ENCODE results near the gene GNG2. TPM values are rescaled to one million over a fixed set of nuclear protein-coding genes. Genes with fewer than 3 reads are reported as not detected.

Gene GNG2
- total RNA-seq, 4 donors from 2014 or later, result 3.6 to 8.1 (median 7.2) TPM

DNA sequence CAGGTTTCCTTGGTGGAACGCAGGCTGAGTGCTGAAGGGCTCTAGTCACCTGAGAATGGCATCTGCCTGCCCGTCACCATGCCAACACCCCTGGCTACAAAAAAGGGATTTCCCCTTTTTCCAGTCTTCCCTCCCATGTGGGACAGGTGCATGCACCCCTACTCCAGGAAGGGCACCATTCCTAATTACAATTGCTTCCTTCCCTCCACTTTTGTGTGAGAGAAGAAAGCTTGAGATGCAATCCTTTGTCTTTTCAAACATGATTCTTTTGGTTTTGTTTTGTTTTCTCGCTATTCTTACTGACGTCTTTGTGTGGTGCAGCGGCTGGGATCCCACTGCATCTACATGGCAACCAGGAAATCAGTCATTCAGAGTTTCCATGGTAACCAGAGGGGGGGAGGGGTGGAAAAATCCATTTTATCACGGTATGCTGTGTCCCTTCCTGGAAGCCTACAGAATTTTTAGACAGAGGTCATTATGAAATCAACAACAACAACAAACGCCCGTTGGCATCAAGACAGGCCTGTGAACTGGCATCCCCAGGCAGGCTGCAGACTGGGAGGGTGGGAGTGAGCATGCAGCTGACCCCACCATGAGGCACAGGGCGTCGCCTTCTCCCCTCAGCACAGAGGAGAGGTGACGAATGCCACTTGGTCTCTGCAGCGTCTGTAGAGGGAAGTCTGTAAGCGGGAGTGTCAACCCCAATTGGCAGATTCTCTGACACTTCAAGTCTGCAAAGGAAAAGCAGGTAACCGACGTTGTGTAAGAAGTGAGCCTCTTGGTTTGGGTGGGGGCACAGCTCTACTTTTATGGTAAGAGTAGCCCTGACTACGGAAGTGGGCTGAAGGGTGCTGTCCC, 13.6 kb upstream of the GNG2 start:
- peak in 1 of 2 donors; percentile 66 for DNase-seq (ENCODE audit: low spot score in 2 of 2)
- H3K4me1 ChIP-seq, result no peaks in the 10 kb centered on the region
- H3K27me3 ChIP-seq, result no peaks in the 10 kb centered on the region
- peak overlapping the region; percentile 17 for H3K4me3 ChIP-seq
- no peaks in the 10 kb centered on the region for H3K36me3 ChIP-seq
- 28% methylated on average over 16 of the region's 16 CpGs for WGBS
- no peaks in the 10 kb centered on the region for H3K9me3 ChIP-seq
- TF ChIP-seq POLR2A (IDR thresholded peaks at IDR 0.05) (peak in 1 of 2 donors; percentile 17), EP300 (IDR thresholded peaks at IDR 0.05) (no peak)
- peak overlapping the region; percentile 79 for H3K27ac ChIP-seq

DNA sequence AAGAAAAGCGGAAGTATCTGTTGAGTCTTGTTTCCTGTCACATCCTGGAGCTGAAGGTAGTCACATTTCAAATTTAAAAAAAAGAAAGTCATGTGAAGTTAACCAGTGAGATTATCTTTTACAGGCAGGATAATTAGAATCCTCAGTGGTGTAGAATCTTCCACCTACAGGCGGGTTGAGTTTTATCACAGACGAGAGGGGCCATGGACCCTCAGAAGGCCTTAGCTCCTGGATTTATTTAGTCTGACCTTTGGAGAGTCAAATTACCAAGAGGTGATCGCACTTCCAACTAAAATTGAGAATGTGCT, 13.0 kb upstream of the GNG2 start:
- 79% methylated on average over 4 of the region's 4 CpGs for WGBS
- H3K27me3 ChIP-seq, result no peaks in the 10 kb centered on the region
- H3K36me3 ChIP-seq, result no peaks in the 10 kb centered on the region
- no peak overlapping the region for H3K4me3 ChIP-seq
- peak overlapping the region; percentile 79 for H3K27ac ChIP-seq
- no peak for DNase-seq (ENCODE audit: low spot score in 2 of 2)
- H3K4me1 ChIP-seq, result no peaks in the 10 kb centered on the region
- H3K9me3 ChIP-seq, result no peaks in the 10 kb centered on the region
- TF ChIP-seq, protein P1, sequence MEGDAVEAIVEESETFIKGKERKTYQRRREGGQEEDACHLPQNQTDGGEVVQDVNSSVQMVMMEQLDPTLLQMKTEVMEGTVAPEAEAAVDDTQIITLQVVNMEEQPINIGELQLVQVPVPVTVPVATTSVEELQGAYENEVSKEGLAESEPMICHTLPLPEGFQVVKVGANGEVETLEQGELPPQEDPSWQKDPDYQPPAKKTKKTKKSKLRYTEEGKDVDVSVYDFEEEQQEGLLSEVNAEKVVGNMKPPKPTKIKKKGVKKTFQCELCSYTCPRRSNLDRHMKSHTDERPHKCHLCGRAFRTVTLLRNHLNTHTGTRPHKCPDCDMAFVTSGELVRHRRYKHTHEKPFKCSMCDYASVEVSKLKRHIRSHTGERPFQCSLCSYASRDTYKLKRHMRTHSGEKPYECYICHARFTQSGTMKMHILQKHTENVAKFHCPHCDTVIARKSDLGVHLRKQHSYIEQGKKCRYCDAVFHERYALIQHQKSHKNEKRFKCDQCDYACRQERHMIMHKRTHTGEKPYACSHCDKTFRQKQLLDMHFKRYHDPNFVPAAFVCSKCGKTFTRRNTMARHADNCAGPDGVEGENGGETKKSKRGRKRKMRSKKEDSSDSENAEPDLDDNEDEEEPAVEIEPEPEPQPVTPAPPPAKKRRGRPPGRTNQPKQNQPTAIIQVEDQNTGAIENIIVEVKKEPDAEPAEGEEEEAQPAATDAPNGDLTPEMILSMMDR (IDR thresholded peaks at IDR 0.05), result no peak
- TF ChIP-seq POLR2AphosphoS5 (IDR thresholded peaks at IDR 0.05) (no peak), POLR2A (IDR thresholded peaks at IDR 0.05) (no peak), EP300 (IDR thresholded peaks at IDR 0.05) (no peak)

DNA sequence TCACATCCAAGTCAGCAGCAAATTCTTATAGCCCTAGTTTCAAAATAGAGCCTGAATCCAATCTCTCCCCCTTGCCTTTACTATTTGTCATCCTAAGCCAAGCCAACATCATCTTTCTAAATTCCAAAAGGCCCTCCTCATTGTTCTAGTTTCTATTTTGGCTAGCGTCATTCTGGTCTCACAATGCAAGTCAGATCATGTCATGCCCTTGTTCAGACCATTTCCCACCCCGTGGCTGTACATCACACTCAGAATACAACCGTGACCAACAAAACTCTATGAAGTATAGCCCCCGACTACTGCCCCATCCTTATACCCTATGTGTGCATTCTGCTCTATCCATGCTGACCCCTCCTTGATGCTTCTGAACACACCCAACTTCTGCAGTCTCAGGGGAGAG, 12.3 kb upstream of the GNG2 start:
- Histone ChIP-seq H3K36me3 (no peaks in the 10 kb centered on the region), H3K27me3 (no peaks in the 10 kb centered on the region), H3K27ac (no peak overlapping the region), H3K9me3 (no peaks in the 10 kb centered on the region), H3K4me1 (no peaks in the 10 kb centered on the region), H3K4me3 (no peak overlapping the region)
- WGBS, result 82% methylated on average over 4 of the region's 4 CpGs
- DNase-seq (ENCODE audit: low spot score in 2 of 2), result no peak
- TF ChIP-seq EP300 (IDR thresholded peaks at IDR 0.05) (no peak), POLR2A (IDR thresholded peaks at IDR 0.05) (no peak), POLR2AphosphoS5 (IDR thresholded peaks at IDR 0.05) (no peak)
- TF ChIP-seq, protein P1 (IDR thresholded peaks at IDR 0.05), result no peak

DNA sequence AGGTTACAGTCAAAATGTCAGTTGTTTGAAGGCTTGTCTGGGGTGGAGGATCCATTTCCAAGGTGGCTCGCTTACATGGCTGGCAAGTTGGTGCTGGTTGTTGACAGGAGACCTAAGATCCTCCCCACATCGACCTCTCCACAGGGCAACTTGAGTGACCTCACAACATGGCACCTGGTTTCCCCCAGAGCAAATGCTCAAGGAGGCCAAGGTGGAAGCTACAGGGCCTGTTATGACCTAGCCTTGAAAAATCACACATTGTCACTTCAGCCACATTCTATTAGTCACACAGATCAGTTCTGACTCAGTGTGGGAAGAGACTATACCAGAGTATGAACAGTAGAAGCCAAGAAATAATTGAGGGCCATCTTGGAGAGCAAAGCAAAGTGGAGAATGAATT, 11.3 kb upstream of the GNG2 start:
- WGBS, result 93% methylated on average over 2 of the region's 2 CpGs
- no peaks in the 10 kb centered on the region for H3K27me3 ChIP-seq
- H3K27ac ChIP-seq, result no peak overlapping the region

DNA sequence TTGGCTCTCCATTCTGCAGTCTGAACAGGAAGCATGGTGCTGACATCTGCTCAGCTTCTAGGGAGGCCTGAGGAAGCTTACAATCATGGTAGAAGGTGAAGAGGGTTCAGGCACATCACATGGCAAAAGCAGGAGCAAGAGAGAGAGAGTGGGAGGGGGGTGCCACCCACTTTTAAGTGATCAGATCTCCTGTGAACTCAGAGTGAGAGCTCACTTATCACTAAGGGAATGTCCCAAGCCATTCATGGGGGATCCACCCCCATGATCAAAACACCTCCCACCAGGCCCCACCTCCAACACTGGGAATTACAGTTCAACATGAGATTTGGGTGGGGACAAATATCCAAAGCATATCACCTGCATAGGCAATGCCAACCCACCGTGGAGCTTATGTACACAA, 9.8 kb upstream of the GNG2 start:
- TF ChIP-seq POLR2AphosphoS5 (IDR thresholded peaks at IDR 0.05) (no peak), EP300 (IDR thresholded peaks at IDR 0.05) (no peak), POLR2A (IDR thresholded peaks at IDR 0.05) (no peak)
- TF ChIP-seq, protein P1 (IDR thresholded peaks at IDR 0.05), result no peak
- H3K4me3 ChIP-seq, result no peak overlapping the region
- H3K9me3 ChIP-seq, result no peaks in the 10 kb centered on the region
- peaks cover 6% of the 10 kb centered on the region for H3K4me1 ChIP-seq
- no peaks in the 10 kb centered on the region for H3K27me3 ChIP-seq
- no peak overlapping the region for H3K27ac ChIP-seq
- DNase-seq (ENCODE audit: low spot score in 2 of 2), result no peak
- no peaks in the 10 kb centered on the region for H3K36me3 ChIP-seq
- 82% methylated on average over 1 of the region's 1 CpG for WGBS

More for the DNA sequence above, 11.3 kb upstream of the GNG2 start:
- no peaks in the 10 kb centered on the region for H3K36me3 ChIP-seq
- H3K4me1 ChIP-seq, result no peaks in the 10 kb centered on the region
- H3K4me3 ChIP-seq, result no peak overlapping the region
- TF ChIP-seq, protein P1 (IDR thresholded peaks at IDR 0.05), result no peak
- TF ChIP-seq POLR2AphosphoS5 (IDR thresholded peaks at IDR 0.05) (no peak), EP300 (IDR thresholded peaks at IDR 0.05) (no peak), POLR2A (IDR thresholded peaks at IDR 0.05) (no peak)
- H3K9me3 ChIP-seq, result no peaks in the 10 kb centered on the region
- DNase-seq (ENCODE audit: low spot score in 2 of 2), result no peak

Data from suprapubic skin (tissue), 4 donors.